MG63 (cell line): Measurements from ENCODE around the gene CAND1. TPM values are rescaled to one million over a fixed set of nuclear protein-coding genes. Genes with fewer than 3 reads are reported as not detected.

Experiments
- DNase-seq: peaks from one replicate; pipeline ENCODE4 v3.0.0-alpha.2; 2020
- H3K27me3 ChIP-seq: fragments of 250-450 bp; sonication (Bioruptor Pico); 2 replicates; pipeline ENCODE4 v1.5.1; 2020; ENCODE audit warnings: mild to moderate bottlenecking, moderate library complexity
- H3K36me3 ChIP-seq: fragments of 250-450 bp; sonication (Bioruptor Pico); 2 replicates; pipeline ENCODE4 v1.5.1; 2020; ENCODE audit warnings: mild to moderate bottlenecking, moderate library complexity
- H3K4me3 ChIP-seq: fragments of 250-450 bp; sonication (Bioruptor Pico); 2 replicates; pipeline ENCODE4 v1.5.1; 2020; ENCODE audit warnings: mild to moderate bottlenecking, moderate library complexity
- H3K9me3 ChIP-seq: fragments of 250-450 bp; sonication (Bioruptor Pico); 2 replicates; pipeline ENCODE4 v1.5.1; 2020; ENCODE audit warnings: mild to moderate bottlenecking, moderate library complexity
- total RNA-seq: library from RNA; depleted of rRNA; stranded (reverse); fragments of >200 nt; shearing (Covaris generic); gene quantifications from 2 replicates; pipeline ENCODE4 v1.2.3, GENCODE V29; 2014; ENCODE audit warnings: low replicate concordance

The CAND1 gene
- total RNA-seq, 1 experiment from 2014 or later, result 59.3 TPM

- Histone ChIP-seq H3K4me3 (no peak overlapping the region), H3K9me3 (no peaks in the 10 kb centered on the region), H3K36me3 (no peaks in the 10 kb centered on the region), H3K27me3 (no peaks in the 10 kb centered on the region)
- no peak for DNase-seq
Measured at GRCh38 chr12:67355428-67356379, 86.5 kb downstream of the CAND1 start.

- Histone ChIP-seq H3K9me3 (no peaks in the 10 kb centered on the region), H3K36me3 (no peaks in the 10 kb centered on the region), H3K4me3 (no peak overlapping the region), H3K27me3 (no peaks in the 10 kb centered on the region)
- DNase-seq, result no peak
Measured at GRCh38 chr12:67356380-67356774, 87.2 kb downstream of the CAND1 start.

GRCh38 chr12:67357376-67358125 lies 88.4 kb downstream of the CAND1 start:
- no peaks in the 10 kb centered on the region for H3K9me3 ChIP-seq
- DNase-seq, result no peak

DNA sequence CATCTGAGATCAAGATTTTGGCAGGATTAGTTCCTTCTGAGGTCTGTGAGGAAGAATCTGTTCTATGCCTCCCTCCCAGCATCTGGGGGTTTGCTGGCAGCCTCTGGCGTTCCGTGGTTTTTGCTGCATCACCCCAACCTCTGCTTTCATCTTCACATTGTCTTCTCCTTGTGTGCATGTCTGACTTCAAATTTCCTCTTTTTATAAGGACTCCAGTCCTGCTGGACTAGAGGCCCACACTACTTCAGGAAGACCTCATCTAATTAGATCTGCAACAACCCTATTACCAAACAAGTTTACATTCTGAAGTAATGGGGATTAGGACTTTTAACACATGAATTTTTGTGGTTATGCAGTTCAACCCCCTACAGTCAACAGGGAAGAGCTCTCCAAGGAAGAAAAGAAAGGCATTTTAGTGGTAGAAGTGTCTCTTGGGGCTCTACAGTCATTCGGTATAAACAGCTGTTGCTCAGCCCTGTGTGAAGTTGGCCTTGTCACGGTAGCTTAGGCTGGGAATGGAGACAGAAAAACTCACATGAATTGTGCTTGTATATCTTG lies 89.7 kb downstream of the CAND1 start:
- H3K4me3 ChIP-seq, result no peak overlapping the region
- no peaks in the 10 kb centered on the region for H3K36me3 ChIP-seq
- DNase-seq, result peak; percentile 38
- H3K27me3 ChIP-seq, result no peaks in the 10 kb centered on the region
- H3K9me3 ChIP-seq, result no peaks in the 10 kb centered on the region

More at GRCh38 chr12:67357376-67358125, 88.4 kb downstream of the CAND1 start:
- Histone ChIP-seq H3K27me3 (no peaks in the 10 kb centered on the region), H3K4me3 (no peak overlapping the region), H3K36me3 (no peaks in the 10 kb centered on the region)

- DNase-seq, result no peak
- no peaks in the 10 kb centered on the region for H3K36me3 ChIP-seq
- no peaks in the 10 kb centered on the region for H3K9me3 ChIP-seq
- no peak overlapping the region for H3K4me3 ChIP-seq
- no peaks in the 10 kb centered on the region for H3K27me3 ChIP-seq
Measured at GRCh38 chr12:67362526-67362925, 93.4 kb downstream of the CAND1 start.

- peak; percentile 13 for DNase-seq
- no peaks in the 10 kb centered on the region for H3K9me3 ChIP-seq
- no peaks in the 10 kb centered on the region for H3K36me3 ChIP-seq
- no peaks in the 10 kb centered on the region for H3K27me3 ChIP-seq
- H3K4me3 ChIP-seq, result no peak overlapping the region
Measured at GRCh38 chr12:67364228-67364627, 95.1 kb downstream of the CAND1 start.

DNA sequence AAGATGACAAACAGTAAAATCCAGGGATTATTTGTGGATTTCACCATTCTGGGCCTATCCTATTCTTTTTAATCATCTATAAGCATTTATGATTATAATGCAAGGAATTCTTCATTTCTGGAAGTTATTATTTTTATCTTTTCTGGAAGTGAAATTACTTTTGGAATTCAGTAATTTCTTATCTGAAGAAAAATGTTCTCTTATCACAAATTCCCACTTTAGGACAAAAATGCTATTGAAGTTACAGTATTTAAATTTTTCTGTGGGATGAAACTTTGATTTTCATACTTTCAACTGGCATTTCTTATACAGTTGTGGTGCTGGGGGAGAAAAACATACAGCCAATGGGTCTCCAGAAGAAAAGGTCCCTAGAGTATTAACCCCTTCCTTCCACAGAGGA lies 96.0 kb downstream of the CAND1 start:
- no peak for DNase-seq
- Histone ChIP-seq H3K9me3 (no peaks in the 10 kb centered on the region), H3K4me3 (no peak overlapping the region), H3K27me3 (no peaks in the 10 kb centered on the region), H3K36me3 (no peaks in the 10 kb centered on the region)

GRCh38 chr12:67367843-67368242 lies 98.7 kb downstream of the CAND1 start:
- H3K9me3 ChIP-seq, result no peaks in the 10 kb centered on the region
- H3K4me3 ChIP-seq, result no peak overlapping the region
- H3K36me3 ChIP-seq, result no peaks in the 10 kb centered on the region
- H3K27me3 ChIP-seq, result no peaks in the 10 kb centered on the region
- no peak for DNase-seq
